Kasumi-1 (cell line): Measurements from ENCODE around the gene CHP1.
"Not testable (repeated sequence)": the region's sequence is repeated elsewhere in the genome, so short reads cannot be mapped to it uniquely, and the experiment has no call there.

Experiments
- DNase-seq, 2 experiments: peaks; one replicate each; lab custom pipeline; 2025; lab: John Stamatoyannopoulos, UW

CHP1 gene

GRCh38 chr15:41230650-41231421 is at the start of gene CHP1, which contains the start of gene EXD1:
Gene CHP1 (plus strand): TSS chr15:41231268. CDS start chr15:41231383, 115 bp downstream.
Gene EXD1 (minus strand): TSS chr15:41230757. CDS start chr15:41226575, 4,182 bp downstream.
- DNase-seq = peak; percentile 98 to 99

GRCh38 chr15:41182266-41182665 is 48.8 kb upstream of the CHP1 start:
- DNase-seq = no peak

GRCh38 chr15:41183581-41183980 is 47.5 kb upstream of the CHP1 start:
- no peak for DNase-seq

DNA sequence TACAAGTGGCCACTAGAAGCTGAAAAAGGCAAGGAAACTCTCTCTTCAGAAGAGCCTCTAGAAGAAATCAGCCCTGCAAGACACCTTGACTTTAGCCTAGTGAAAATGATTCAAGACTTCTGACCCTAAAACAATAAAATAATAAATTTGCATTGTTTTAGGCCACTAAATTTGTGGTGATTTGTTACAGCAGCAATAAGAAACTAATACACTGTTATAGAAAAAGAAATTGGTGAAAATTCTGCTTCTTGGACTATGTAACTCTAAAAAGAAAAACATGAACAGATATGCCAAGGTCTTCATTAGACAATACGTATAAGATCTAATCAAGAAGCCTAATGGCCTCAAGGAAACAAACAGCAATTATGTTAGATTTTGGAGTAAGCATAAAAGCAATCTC is 36.6 kb upstream of the CHP1 start:
- DNase-seq = no peak

- DNase-seq = no peak
Observed at GRCh38 chr15:41199470-41199869, 31.6 kb upstream of the CHP1 start.

DNA sequence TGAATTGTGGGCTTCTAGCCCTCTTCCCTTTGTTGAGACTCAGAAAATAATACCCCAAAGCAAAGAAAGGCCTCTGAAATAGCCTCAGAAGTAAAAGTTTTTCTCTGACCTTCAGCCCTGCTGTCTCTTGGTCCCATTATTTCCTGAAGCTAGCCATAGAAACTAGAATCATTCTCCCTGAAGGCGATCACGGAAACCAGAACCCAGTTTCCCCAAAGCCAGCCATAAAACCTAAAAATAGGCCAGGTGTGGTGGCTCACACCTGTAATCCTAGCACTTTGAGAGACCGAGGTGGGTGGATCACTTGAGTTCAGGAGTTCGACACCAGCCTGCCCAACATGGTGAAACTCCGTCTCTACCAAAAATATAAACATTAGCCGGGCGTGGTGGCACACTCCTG is 27.7 kb upstream of the CHP1 start:
- no peak for DNase-seq

DNA sequence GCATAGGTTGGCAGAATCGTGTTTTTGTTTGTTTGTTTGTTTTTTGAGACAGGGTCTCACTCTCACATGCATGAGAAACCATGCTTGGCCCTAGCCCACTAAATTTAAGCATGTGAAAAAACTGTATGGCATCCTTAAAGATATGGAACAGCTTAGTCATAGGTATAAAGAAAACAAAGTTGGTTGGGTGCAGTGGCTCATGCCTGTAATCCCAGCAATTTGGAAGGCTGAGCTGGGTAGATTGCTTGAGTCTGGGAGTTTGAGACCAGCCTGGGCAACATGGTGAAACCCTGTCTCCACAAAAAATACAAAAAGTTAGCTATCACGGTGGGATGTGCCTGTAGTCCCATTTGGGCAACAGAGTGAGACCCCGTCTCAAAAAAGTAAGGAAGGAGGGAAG is 25.8 kb upstream of the CHP1 start:
- DNase-seq = no peak

DNA sequence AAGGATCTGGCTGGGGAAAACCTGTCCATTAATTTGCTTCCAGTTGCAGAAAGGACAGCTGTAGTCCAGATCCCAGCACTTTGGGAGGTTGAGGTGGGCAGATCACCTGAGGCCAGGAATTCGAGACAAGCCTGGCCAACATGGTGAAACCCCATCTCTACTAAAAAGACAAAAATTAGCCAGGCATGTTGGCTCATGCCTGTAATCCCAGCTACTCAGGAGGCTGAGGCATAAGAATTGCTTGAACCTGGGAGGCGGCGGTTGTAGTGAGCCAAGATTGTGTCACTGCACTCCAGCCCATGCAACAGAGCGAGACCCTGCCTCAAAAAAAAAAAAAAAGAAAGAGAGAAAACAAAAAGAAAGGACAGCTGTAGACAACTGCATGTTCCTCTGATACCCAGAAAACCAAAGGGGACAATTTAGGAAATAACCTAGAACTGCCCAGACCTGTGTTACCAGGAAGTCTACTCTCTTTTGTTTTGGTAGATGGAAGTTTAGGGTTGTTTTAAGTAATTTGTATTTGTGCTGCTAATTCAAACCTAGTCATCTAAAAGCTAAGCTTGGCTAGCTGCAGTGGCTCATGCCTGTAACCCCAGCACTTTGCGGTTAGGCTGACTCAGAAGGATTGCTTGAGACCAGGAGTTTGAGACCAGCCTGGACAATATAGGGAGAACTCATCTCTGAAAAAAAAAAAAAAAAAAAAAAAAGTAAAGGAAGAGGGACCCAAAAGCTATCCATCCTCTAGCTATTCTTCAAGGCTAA is 23.2 kb upstream of the CHP1 start:
- no peak for DNase-seq

DNA sequence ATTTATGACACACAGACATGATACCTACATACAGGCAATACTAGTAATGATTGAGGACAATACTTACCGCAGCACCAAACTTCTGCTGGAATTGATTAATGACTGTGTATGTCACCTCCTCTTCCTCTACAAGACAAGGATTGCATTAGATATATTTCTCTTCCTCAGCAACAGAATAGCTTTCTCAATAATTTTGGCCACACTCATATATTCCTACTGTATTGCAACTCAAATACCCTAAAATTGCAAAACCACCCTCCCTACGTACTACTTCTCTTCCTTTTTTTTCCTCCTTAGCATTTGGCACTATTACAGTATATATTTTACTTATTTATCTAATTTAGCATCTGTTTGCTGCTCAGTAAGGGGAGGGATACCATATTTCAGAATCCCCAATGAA is 15.4 kb upstream of the CHP1 start:
- DNase-seq = peak; percentile 39 to 50

GRCh38 chr15:41218851-41219250 is 12.2 kb upstream of the CHP1 start:
- DNase-seq = no peak

- DNase-seq = no peak
Observed at GRCh38 chr15:41219381-41219780, 11.7 kb upstream of the CHP1 start.

GRCh38 chr15:41230345-41230649 is 771 bp upstream of the CHP1 start:
- no peak for DNase-seq

GRCh38 chr15:41231422-41232226 is 556 bp downstream of the CHP1 start:
- DNase-seq = peak; percentile 54 to 86

DNA sequence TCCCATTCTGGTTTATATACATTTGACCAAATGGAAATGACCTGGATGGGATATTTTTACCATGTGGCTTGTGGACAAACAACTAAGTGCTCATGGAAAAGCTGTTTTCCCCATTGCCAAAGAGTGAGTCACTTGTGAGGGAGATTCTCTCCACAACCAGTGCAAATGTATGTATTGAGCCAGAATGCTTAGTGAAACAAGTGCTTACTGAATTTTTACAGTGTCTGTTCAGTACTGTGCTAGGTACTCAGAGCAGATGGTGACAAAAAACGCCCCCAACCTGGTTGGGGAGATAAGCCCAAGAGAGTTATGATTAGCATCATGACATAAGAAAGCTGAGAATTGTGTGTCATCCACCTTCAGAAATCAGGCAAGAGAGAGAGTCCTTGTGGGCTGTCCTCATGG is 2.3 kb downstream of the CHP1 start:
- DNase-seq = no peak

- DNase-seq = not testable (repeated sequence)
Observed at GRCh38 chr15:41235228-41235627, 4.2 kb downstream of the CHP1 start.

DNA sequence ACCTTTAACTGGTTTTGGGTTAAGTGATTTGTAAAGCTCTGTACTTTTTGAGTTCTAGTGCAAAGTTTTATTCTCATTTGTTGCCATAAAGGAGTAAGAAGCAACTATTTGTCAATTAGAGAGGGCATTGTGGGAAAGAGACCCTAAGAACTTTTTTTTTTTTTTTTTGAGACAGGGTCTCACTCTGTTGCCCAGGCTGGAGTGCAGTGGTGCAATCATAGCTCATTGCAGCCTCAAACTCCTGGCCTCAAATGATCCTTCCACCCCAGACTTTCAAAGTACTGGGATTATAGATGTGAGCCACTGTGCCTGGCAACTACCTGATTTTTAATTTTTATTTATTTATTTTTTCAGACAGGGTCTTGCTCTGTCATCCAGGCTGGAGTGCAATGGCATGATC is 4.9 kb downstream of the CHP1 start:
- DNase-seq = no peak

DNA sequence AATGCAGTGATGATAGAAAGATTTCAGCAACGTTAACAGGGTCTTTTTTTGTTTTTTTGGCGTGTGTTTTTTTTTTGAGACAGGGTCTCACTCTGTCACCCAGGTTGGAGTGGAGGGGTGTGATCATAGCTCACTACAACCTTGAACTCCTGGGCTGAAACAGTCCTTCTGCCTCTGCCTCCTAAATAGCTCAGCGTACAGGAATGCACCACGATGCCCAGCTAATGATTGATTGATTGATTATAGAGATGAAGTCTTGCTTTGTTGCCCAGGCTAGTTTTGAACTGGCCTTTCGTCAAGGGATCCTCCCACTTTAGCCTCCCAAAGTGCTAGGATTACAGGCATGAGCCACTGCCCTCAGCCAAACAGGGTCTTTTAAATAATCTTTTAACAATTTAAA is 7.0 kb downstream of the CHP1 start:
- DNase-seq = no peak

DNA sequence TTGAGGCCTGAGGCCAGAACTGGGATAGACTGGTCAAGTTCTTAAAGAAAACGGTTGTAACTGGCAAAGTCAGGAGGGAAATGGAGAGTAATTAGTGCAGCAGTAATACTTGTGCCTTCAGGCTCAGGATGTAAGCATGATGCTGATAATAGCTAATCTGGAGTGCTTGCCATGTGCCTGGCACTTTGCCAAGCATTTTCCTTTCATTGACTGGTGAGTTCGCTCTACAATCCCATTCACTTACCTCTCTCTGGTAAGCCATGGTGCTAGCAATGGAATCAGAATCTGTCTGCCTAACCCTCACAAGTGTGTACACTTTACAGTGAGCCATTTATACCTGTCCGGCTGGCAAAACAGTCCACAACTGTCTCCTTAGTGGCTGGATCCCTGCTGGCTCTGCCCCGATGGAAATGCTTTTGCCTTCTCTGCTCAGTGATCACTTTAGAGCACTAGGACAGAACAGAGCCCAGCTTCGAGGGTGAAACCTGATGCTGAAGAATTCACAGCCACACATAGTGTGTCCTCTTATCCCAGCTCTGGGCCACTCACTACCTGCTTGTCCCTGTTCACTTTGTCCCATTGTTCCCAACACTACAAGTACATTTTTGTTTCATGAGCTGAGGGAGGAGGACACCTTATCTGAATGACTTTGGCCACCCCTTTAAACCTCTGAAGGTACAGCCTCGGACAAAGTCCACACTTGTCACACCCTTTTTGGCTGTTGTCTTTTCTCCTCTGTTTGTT is 10.3 kb downstream of the CHP1 start:
- DNase-seq = no peak

DNA sequence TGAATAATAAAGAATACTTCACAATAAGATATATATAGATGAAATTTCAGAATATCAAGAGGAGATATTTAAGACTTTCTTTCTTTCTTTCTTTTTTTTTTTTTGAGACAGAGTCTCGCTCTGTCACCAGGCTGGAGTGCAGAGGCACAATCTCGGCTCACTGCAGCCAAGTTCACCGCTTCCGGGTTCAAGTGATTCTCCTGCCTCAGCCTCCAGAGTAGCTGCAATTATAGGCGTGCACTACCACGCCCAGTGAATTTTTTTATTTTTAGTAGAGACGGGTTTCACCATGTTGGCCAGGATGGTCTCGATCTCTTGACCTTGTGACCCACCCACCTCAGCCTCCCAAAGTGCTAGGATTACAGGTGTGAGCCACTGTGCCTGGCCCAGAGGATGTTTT is 19.7 kb downstream of the CHP1 start:
- DNase-seq = not testable (repeated sequence)

DNA sequence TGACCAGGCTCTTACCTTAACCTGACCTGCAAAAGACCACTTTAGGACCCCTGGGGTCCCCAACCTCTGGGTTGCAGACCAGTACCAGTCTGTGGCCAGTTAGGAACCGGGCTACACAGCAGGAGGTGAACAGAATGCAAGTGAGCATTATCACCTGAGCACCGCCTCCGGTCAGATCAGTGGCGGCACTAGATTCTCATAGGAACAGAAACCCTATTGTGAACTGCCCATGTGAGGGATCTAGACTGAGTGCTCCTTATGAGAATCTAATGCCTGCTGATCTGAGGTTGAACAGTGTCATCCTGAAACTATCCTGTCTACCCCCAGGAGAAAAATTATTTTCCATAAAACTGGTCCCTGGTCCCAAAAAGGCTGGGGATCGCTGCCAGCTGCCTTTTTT is 20.3 kb downstream of the CHP1 start:
- no peak for DNase-seq

- DNase-seq = no peak
Observed at GRCh38 chr15:41254560-41254959, 23.5 kb downstream of the CHP1 start.

GRCh38 chr15:41256103-41256502 is 25.0 kb downstream of the CHP1 start:
- DNase-seq = no peak
